Body of pancreas (tissue), 4 donors: ENCODE results near the gene BGN. TPM values are rescaled to one million over a fixed set of nuclear protein-coding genes. Genes with fewer than 3 reads are reported as not detected.

Source experiments
- ATAC-seq: fragments of 150-250 bp; one replicate; pipeline ENCODE4 v1.9.1; 2016
- DNase-seq, 4 donors: peaks; one replicate each; pipeline ENCODE4 v3.0.0-alpha.2; 2019
- H3K27ac ChIP-seq, 4 donors: fragments of 200-600 bp; sonication (generic); 1 replicate in 3 of 4; 2 replicates in 1 of 4; pipeline versions ENCODE4 v1.5.1 to v1.6.1; 2016 to 2019; ENCODE audit warnings: mild to moderate bottlenecking in 1 of 4, mixed read lengths in 1 of 4, moderate library complexity in 1 of 4
- H3K27me3 ChIP-seq, 2 donors: fragments of 200-600 bp; sonication (generic); one replicate each; pipeline ENCODE4 v1.6.0; 2016; ENCODE audit warnings: mild to moderate bottlenecking in 1 of 2
- H3K36me3 ChIP-seq, 2 donors: fragments of 200-600 bp; sonication (generic); replicated peaks in 1 of 2; 2 replicates each; pipeline ENCODE4 v1.5.1; 2016; ENCODE audit warnings: low read depth in 2 of 2; ENCODE audit not compliant: insufficient read depth in 1 of 2
- H3K4me1 ChIP-seq: fragments of 200-600 bp; sonication (generic); one replicate; pipeline ENCODE4 v1.6.0; 2016
- H3K4me3 ChIP-seq, 2 donors: fragments of 200-600 bp; sonication (generic); 1 replicate in 1 of 2; 2 replicates in 1 of 2; pipeline ENCODE4 v1.5.1; 2016 to 2019
- H3K9me3 ChIP-seq, 3 donors: fragments of 200-600 bp; sonication (generic); 1 replicate in 2 of 3; 2 replicates in 1 of 3; pipeline ENCODE4 v1.5.1; 2016
- CTCF ChIP-seq, 7 experiments: fragments of 450-650 bp in 4 of 7; fragments of 200-600 bp in 3 of 7; sonication (generic) in 3 of 7; IDR thresholded peaks; one replicate each; pipeline ENCODE4 v1.5.1; 2016 to 2019; ENCODE audit warnings: antibody characterized with exemption in 7 of 7
- POLR2A ChIP-seq, 3 donors: fragments of 450-650 bp; IDR thresholded peaks; one replicate each; pipeline ENCODE4 v1.6.1; 2016; ENCODE audit warnings: antibody characterized with exemption in 3 of 3, mild to moderate bottlenecking in 2 of 3
- WGBS, 2 donors: methylation state at CpG; one replicate each; pipeline ENCODE4 v1.1.5; 2017; 5-methylcytosine and 5-hydroxymethylcytosine counted together
- intact Hi-C: fragments of 100-400 bp; cut with DNase I; formaldehyde crosslinking; loops from one replicate; pipeline ENCODE4 v1.15.1; 2023
- total RNA-seq, 2 donors: library from RNA; depleted of rRNA; stranded (reverse); fragments of >200 nt; gene quantifications; one replicate each; pipeline ENCODE4 v1.1.0, GENCODE V29; 2016

BGN gene
- total RNA-seq, 2 donors from 2014 or later: 30.7 to 34.0 TPM

DNA sequence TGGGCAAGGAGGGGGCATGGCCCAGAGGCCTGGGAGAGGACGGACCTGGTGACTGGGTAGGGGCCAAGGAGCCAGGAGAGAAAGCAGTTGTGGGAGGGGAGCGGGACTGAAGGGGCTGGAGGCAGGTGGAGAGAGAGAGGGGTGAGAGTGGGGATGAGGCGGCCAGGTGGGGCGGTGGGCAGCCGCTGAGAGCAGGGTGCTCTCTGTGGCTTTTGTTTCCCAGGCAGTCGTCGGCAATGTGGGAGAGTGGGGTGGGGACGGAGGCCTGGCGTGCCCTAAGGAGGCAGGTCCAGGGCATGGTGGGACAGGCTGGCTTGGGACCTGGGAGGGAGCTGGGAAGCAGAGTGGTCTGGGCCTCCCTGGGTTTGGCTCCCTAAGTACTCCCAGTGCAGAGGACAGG is 19.5 kb downstream of the BGN start:
- Histone ChIP-seq H3K27me3 (no peaks in the 10 kb centered on the region), H3K4me1 (no peaks in the 10 kb centered on the region), H3K4me3 (no peak overlapping the region), H3K36me3 (no peaks in the 10 kb centered on the region), H3K27ac (no peak overlapping the region), H3K9me3 (no peaks in the 10 kb centered on the region)
- 57 to 83% methylated on average over 4 to 9 of the region's 9 CpGs for WGBS, 2 donors
- intact Hi-C loops: no loop called here
- DNase-seq (no peak), ATAC-seq (no peak)
- no peak for TF ChIP-seq CTCF (IDR thresholded peaks at IDR 0.05)
- no peak for TF ChIP-seq POLR2A (IDR thresholded peaks at IDR 0.05)

DNA sequence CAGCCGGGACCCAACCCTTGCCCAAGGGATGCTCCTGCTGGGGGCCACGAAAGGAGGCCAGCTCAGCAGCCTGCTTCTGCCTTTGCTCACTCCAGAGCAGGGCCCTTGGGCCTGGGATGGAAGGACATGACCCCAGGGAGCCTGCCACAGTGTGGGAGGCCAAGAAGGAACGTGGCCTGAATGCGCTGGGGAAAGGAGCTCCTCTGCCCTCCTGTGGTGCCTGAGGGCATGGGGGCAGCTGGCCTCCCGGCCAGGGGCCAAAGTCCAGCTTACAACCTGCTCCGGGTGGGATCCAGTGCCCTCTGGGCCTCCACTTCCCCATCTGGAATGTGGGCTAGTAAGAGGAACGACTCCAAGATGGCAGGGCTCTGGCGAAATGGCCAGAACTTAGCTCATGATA is 20.7 kb downstream of the BGN start:
- Histone ChIP-seq H3K4me3 (no peak overlapping the region), H3K9me3 (no peaks in the 10 kb centered on the region), H3K27ac (no peak overlapping the region), H3K36me3 (no peaks in the 10 kb centered on the region), H3K4me1 (no peaks in the 10 kb centered on the region), H3K27me3 (no peaks in the 10 kb centered on the region)
- TF ChIP-seq CTCF (IDR thresholded peaks at IDR 0.05) (no peak), POLR2A (IDR thresholded peaks at IDR 0.05) (no peak)
- intact Hi-C loops: no loop called here
- WGBS, 2 donors: 68 to 100% methylated on average over 1 to 5 of the region's 8 CpGs
- DNase-seq (no peak), ATAC-seq (no peak)

DNA sequence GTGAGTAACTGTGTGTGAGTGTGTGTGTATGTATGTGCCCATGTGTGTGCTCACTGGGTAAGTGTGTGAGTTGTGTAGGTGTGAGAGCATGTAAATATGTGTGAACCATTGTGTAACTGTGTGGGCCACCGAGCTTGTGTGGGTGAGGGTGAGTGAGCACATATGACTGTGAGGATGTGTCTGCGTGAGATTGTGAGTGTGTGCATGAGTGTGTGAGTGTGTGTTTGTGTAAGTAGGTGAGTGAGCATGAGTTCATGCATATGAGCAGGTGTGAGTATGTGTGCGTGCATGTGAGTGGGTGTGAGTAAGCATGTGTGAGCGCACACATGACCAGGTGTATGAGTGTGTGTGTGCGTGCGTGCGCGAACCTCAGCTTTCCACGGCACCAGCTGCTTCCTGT is 21.3 kb downstream of the BGN start:
- H3K9me3 ChIP-seq: no peaks in the 10 kb centered on the region
- H3K27me3 ChIP-seq: no peaks in the 10 kb centered on the region
- H3K4me3 ChIP-seq: no peak overlapping the region
- WGBS, 2 donors: 73 to 79% methylated on average over 9 of the region's 9 CpGs
- intact Hi-C loops: no loop called here
- H3K4me1 ChIP-seq: no peaks in the 10 kb centered on the region
- no peak overlapping the region for H3K27ac ChIP-seq
- H3K36me3 ChIP-seq: no peaks in the 10 kb centered on the region
- TF ChIP-seq POLR2A (IDR thresholded peaks at IDR 0.05) (no peak), CTCF (IDR thresholded peaks at IDR 0.05) (no peak)
- ATAC-seq: no peak
- DNase-seq: no peak

DNA sequence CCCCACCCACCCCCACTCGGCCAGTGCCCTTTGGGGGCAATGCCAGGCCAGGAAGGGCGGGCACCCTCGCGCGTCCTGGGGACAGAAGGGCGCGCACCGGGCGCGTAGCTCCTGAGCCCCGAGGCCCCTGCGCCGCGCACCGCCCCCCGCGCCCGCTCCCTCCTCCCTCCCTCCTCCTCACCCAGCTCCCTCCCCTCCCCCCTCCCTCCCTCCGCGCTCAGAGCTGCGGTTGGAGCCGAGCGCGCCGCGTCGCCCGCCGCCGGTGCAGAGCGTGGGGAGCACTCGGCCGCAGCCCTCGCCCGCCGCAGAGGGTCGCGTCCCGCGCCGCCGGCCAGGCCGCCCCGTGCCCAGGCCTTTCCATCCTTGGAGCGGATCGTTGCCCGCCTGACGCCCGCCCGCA is 22.6 kb downstream of the BGN start, which contains the start of gene ATP2B3:
TSS of gene ATP2B3 (plus strand) at position 220 of the 400 bp plus-strand sequence. CDS start 18,606 bp downstream, outside the sequence.
- no peak within 1 kb of the TSS for H3K4me3 ChIP-seq
- no peak for DNase-seq
- ATAC-seq: no peak
- intact Hi-C loops: no loop called here
- H3K27ac ChIP-seq: no peak within 1 kb of the TSS
- H3K9me3 ChIP-seq: no peaks in the 10 kb centered on the region
- H3K36me3 ChIP-seq: no peaks in the 10 kb centered on the region
- WGBS, 2 donors: 17% methylated on average over 3 of the region's 50 CpGs; no CpG with 5 or more reads in 1 of the 2 donors
- no peaks in the 10 kb centered on the region for H3K27me3 ChIP-seq
- no peak for TF ChIP-seq POLR2A (IDR thresholded peaks at IDR 0.05)
- TF ChIP-seq CTCF (IDR thresholded peaks at IDR 0.05): no peak
- H3K4me1 ChIP-seq: no peaks in the 10 kb centered on the region
